Stimulated activated CD8-positive, alpha-beta memory T cell treated with anti-CD3 and anti-CD28 coated beads, Interleukin-7, amount 100 ng/mL, for 1 hour (primary cell): ENCODE data around the gene LAMTOR4.

Experiments
- DNase-seq, 2 donors: peaks; one replicate each; pipeline ENCODE4 v3.0.0-alpha.2; 2020; ENCODE audit warnings: low read depth in 2 of 2

The LAMTOR4 gene

DNA sequence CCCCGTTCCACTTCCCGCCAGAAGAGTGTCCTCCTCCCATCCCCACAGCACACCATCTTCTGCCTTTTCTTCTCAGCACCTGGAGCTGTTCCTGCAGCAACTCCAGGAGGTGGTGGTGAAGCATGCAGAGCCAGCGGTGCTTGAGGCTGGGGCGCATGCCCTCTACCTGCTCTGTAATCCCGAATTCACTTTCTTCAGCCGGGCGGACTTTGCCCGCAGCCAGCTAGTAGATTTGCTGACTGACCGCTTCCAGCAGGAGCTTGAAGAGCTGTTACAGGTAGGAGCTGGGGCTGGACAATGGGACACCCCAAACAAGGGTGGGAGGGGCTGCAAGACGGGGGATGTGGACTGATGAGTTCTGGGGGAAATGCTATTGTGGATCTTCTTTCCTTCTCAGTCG is 52.0 kb downstream of the LAMTOR4 start:
- DNase-seq, result no peak
